Breast epithelium (tissue), 4 donors: Measurements from ENCODE around the gene DDX52. TPM values are rescaled to one million over a fixed set of nuclear protein-coding genes. Genes with fewer than 3 reads are reported as not detected.

ENCODE experiments used
- DNase-seq, 2 donors: peaks; one replicate each; pipeline ENCODE4 v3.0.0-alpha.2; 2019; ENCODE audit warnings: low spot score in 2 of 2
- H3K27ac ChIP-seq, 2 donors: fragments of 200-600 bp; sonication (generic) in 1 of 2; one replicate each; pipeline ENCODE4 v1.5.1; 2016 to 2019; ENCODE audit warnings: mild to moderate bottlenecking in 1 of 2
- H3K27me3 ChIP-seq, 2 donors: fragments of 200-600 bp; sonication (generic) in 1 of 2; one replicate each; pipeline versions ENCODE4 v1.5.1 to v1.6.0; 2017 to 2019; ENCODE audit warnings: control low read depth in 1 of 2, mild to moderate bottlenecking in 1 of 2
- H3K36me3 ChIP-seq: fragments of 200-600 bp; one replicate; pipeline ENCODE4 v1.5.1; 2019
- H3K4me1 ChIP-seq, 2 donors: fragments of 200-600 bp; sonication (generic); one replicate each; pipeline ENCODE4 v1.5.1; 2016 to 2019; ENCODE audit warnings: control low read depth in 1 of 2
- H3K4me3 ChIP-seq, 3 donors: fragments of 200-600 bp; sonication (generic); 1 replicate in 2 of 3; 2 replicates in 1 of 3; pipeline ENCODE4 v1.5.1; 2016 to 2019; ENCODE audit warnings: mild to moderate bottlenecking in 3 of 3, moderate library complexity in 2 of 3
- H3K9me3 ChIP-seq, 2 donors: fragments of 200-600 bp; sonication (generic) in 1 of 2; one replicate each; pipeline ENCODE4 v1.5.1; 2016 to 2019; ENCODE audit warnings: control low read depth in 1 of 2
- POLR2A ChIP-seq: fragments of 450-650 bp; IDR thresholded peaks from one replicate; pipeline ENCODE4 v1.6.1; 2016; ENCODE audit warnings: antibody characterized with exemption, mild to moderate bottlenecking, moderate library complexity
- POLR2AphosphoS5 ChIP-seq, 3 donors: sonication (generic); formaldehyde crosslinking; IDR thresholded peaks; one replicate each; pipeline ENCODE4 v1.6.1; 2017; ENCODE audit warnings: antibody characterized with exemption in 3 of 3
- intact Hi-C: fragments of 100-400 bp; cut with DNase I; formaldehyde crosslinking; loops from one replicate; pipeline ENCODE4 v1.15.1; 2023; ENCODE audit warnings: low total_unique reads
- total RNA-seq, 3 donors: library from RNA; depleted of rRNA; stranded (reverse); fragments of >200 nt; gene quantifications; one replicate each; pipeline ENCODE4 v1.1.0, GENCODE V29; 2016
- TF ChIP-seq, protein P1 (sequence below), 3 donors: fragments of 450-650 bp; IDR thresholded peaks; one replicate each; pipeline ENCODE4 v1.5.1; 2016 to 2017; ENCODE audit warnings: antibody characterized with exemption in 3 of 3, mild to moderate bottlenecking in 3 of 3, moderate library complexity in 3 of 3

DDX52 gene
- total RNA-seq, 3 donors from 2014 or later = 15.8 to 29.3 (median 20.0) TPM

- intact Hi-C loops = no loop called here
- Histone ChIP-seq H3K36me3 (no peaks in the 10 kb centered on the region), H3K4me1 (no peaks in the 10 kb centered on the region), H3K27ac (no peak overlapping the region), H3K27me3 (no peaks in the 10 kb centered on the region), H3K4me3 (no peak overlapping the region), H3K9me3 (no peaks in the 10 kb centered on the region)
- DNase-seq = no peak
- TF ChIP-seq, protein P1, sequence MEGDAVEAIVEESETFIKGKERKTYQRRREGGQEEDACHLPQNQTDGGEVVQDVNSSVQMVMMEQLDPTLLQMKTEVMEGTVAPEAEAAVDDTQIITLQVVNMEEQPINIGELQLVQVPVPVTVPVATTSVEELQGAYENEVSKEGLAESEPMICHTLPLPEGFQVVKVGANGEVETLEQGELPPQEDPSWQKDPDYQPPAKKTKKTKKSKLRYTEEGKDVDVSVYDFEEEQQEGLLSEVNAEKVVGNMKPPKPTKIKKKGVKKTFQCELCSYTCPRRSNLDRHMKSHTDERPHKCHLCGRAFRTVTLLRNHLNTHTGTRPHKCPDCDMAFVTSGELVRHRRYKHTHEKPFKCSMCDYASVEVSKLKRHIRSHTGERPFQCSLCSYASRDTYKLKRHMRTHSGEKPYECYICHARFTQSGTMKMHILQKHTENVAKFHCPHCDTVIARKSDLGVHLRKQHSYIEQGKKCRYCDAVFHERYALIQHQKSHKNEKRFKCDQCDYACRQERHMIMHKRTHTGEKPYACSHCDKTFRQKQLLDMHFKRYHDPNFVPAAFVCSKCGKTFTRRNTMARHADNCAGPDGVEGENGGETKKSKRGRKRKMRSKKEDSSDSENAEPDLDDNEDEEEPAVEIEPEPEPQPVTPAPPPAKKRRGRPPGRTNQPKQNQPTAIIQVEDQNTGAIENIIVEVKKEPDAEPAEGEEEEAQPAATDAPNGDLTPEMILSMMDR (IDR thresholded peaks at IDR 0.05) = no peak
- TF ChIP-seq POLR2AphosphoS5 (IDR thresholded peaks at IDR 0.05) = no peak
These were observed 29.4 kb upstream of the DDX52 start for GRCh38 chr17:37672548-37673078.

- no peak for DNase-seq
- TF ChIP-seq, protein P1 (IDR thresholded peaks at IDR 0.05) = no peak
- TF ChIP-seq POLR2A = no peak
- no peak for TF ChIP-seq POLR2AphosphoS5 (IDR thresholded peaks at IDR 0.05)
- no peak overlapping the region for H3K27ac ChIP-seq
- H3K4me1 ChIP-seq = no peaks in the 10 kb centered on the region
- intact Hi-C loops = no loop called here
- H3K9me3 ChIP-seq = no peaks in the 10 kb centered on the region
- H3K27me3 ChIP-seq = no peaks in the 10 kb centered on the region
- H3K36me3 ChIP-seq = no peaks in the 10 kb centered on the region
- no peak overlapping the region for H3K4me3 ChIP-seq
These were observed 28.7 kb upstream of the DDX52 start for GRCh38 chr17:37671824-37672547.

- H3K4me1 ChIP-seq = no peaks in the 10 kb centered on the region
- no peaks in the 10 kb centered on the region for H3K9me3 ChIP-seq
- no peaks in the 10 kb centered on the region for H3K27me3 ChIP-seq
- TF ChIP-seq POLR2A = no peak
- TF ChIP-seq POLR2AphosphoS5 (IDR thresholded peaks at IDR 0.05) = no peak
- TF ChIP-seq, protein P1 (IDR thresholded peaks at IDR 0.05) = no peak
- DNase-seq = no peak
- H3K27ac ChIP-seq = no peak overlapping the region
- H3K4me3 ChIP-seq = no peak overlapping the region
- intact Hi-C loops = no loop called here
- no peaks in the 10 kb centered on the region for H3K36me3 ChIP-seq
These were observed 28.0 kb upstream of the DDX52 start for GRCh38 chr17:37671028-37671823.

DNA sequence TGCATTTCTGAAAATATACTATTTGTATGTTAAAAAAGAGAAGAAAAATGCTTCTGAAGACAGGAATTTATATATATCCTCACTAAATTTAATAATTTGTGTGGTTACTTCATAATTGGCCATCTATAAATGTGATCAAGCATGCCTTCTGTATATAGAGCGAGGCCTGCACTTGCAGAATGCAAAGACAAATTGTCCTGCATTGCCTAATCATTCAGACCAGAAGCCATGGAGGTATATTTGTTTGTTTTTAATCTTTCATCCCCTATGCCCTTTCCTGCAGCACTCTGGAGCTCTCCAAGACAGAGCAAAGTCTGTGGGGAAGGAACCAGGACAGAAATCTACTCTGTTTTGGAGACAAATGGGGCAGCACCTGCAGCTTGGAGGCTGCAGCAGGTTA lies 23.8 kb upstream of the DDX52 start:
- H3K36me3 ChIP-seq = no peaks in the 10 kb centered on the region
- H3K27me3 ChIP-seq = no peaks in the 10 kb centered on the region
- no peak overlapping the region for H3K27ac ChIP-seq
- TF ChIP-seq, protein P1 (IDR thresholded peaks at IDR 0.05) = no peak
- TF ChIP-seq POLR2A (no peak), POLR2AphosphoS5 (IDR thresholded peaks at IDR 0.05) (no peak)
- no peak overlapping the region for H3K4me3 ChIP-seq
- no peaks in the 10 kb centered on the region for H3K4me1 ChIP-seq
- no peaks in the 10 kb centered on the region for H3K9me3 ChIP-seq
- DNase-seq = no peak
- intact Hi-C loops = no loop called here

DNA sequence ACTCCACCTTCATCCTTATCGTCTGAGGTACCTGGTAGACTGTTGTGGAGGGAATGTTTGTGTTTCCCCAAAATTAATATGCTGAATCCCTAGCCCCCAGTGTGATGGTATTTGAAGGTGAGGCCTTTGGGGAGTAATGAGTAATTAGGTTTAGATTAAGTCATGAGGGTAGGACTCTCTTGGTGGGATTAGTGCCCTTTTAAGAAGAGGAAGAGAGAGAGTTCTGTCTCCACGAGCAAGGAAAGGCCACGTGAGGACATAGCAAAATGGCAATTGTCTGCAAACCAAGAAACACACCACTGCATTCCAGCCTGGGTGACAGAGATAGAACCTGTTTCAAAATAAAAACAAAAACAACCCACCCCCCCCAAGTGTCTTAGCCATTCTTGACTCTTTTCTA lies 21.0 kb upstream of the DDX52 start:
- Histone ChIP-seq H3K9me3 (no peaks in the 10 kb centered on the region), H3K4me1 (no peaks in the 10 kb centered on the region), H3K36me3 (no peaks in the 10 kb centered on the region), H3K27ac (no peak overlapping the region), H3K27me3 (no peaks in the 10 kb centered on the region), H3K4me3 (no peak overlapping the region)
- intact Hi-C loops = loop anchor here (5.0 kb wide), 1 partner anchor 187 kb away; no protein-coding TSS in a partner anchor
- no peak for DNase-seq
- TF ChIP-seq, protein P1 (IDR thresholded peaks at IDR 0.05) = no peak
- TF ChIP-seq POLR2A (no peak), POLR2AphosphoS5 (IDR thresholded peaks at IDR 0.05) (no peak)
